ENCODE results near the gene CACNA1C.
"Not testable (repeated sequence)": the region's sequence is repeated elsewhere in the genome, so short reads cannot be mapped to it uniquely, and the experiment has no call there.

Gene CACNA1C

DNA sequence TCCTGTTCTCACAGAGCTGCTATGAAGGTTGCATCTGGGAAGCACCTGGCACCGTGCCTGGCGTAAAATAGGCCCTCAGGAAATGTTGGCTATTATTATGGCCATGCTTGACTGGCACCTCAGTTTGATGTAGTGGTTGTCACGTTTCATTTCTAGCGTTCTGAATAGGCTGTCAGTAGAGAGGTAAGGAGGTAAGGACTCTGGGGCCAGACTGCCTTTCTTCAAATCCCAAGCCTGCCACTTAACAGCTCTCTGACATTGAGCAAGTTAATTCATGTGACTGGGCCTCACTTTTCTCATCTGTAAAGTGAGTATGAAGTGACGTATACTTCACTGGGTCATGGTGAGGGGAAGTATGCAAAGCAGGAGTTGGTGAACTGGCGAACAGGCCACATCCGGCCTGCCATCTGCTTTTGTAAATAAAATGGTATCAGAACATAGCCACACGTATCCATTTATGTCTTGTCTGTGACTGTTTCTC lies 196.2 kb downstream of the CACNA1C start:
- DNase-seq (ENCODE audit: low spot score) = peak; percentile 24
- FAIRE-seq = no peak

DNA sequence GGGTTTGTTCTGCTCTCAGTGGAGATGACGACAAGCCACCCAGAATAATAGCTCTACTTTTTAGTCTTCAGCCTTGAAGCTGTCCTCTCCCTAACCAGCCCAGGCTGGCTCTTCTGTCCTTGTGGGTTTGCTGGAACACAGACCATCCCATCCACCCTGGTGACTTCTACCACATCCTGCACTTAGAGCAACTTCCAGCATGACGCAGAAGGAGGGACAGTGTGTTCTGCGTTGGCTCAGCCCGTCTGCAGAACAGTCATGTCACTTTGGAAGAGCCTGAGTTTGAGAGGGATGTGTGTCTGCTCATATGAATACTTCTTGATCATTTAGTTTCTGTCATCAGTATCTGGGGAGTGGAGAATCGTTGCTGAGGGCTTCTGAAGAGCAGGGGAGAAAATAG lies 198.0 kb downstream of the CACNA1C start:
- FAIRE-seq (no peak), DNase-seq (ENCODE audit: low spot score) (no peak)

DNA sequence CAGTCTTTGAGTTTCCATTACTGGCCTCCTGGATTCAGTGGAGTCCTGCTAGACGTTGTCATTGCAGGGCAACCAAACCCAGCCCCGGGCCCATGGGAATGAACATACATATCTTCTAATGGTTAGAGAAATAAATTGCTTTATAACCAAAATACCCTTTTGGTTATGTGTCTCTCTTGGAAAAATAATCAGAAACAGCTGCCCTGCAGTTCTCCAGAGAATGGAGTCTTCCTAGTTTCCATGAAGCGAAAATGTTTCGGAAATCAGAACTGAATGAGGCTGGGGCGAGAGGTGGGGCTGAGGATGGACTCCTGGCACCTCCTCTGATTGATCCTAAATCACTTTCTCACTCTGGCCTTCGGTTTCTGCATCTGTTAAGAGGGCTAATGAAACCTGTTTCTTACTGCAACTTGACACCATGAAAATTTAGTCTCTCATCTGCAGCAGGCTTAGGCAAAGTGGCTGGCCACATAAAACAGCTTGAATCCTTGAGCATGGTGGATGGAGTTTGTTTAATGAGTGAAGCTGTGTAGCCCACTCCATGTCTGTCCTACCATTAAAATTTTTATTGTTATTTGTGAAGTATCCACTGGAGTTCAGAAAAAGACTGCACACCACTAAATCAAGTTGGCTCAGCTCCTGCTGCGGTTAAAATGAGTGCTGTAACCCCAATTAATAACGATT lies 198.9 kb downstream of the CACNA1C start:
- FAIRE-seq (no peak), DNase-seq (ENCODE audit: low spot score) (no peak)

DNA sequence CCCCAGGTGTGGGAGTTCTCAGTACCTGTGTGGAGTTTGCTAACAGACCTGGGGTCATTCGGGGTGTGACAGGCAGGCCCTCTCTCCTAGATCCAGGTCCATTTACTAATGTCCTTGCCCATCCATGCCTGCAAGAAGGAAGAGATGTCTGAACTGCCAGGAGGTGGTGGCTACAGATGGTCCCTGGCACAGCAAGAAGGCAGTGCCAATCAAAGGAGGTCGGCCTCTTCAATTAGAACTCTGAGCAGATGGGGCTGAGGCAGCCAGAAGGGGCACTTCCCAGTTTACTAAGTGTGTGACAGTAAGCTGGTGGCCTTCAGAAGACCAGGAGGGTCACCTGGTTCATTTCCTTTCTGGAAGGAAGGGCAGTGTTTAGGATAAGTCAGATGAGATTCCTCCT lies 202.5 kb downstream of the CACNA1C start:
- DNase-seq (ENCODE audit: low spot score) = no peak
- FAIRE-seq = no peak

DNA sequence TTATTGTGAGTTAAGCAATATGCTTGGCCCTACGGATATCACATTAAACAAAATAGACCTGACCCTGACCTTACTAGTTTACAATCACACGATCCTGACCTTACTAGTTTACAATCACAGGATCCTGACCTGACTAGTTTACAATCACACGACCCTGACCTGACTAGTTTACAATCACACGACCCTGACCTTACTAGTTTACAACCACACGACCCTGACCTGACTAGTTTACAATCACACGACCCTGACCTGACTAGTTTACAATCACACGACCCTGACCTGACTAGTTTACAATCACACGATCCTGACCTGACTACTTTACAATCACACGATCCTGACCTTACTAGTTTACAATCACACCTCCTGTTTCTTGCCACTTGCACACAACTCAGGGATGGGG lies 202.9 kb downstream of the CACNA1C start:
- peak; percentile 81 for FAIRE-seq
- not testable (repeated sequence) for DNase-seq (ENCODE audit: low spot score)

DNA sequence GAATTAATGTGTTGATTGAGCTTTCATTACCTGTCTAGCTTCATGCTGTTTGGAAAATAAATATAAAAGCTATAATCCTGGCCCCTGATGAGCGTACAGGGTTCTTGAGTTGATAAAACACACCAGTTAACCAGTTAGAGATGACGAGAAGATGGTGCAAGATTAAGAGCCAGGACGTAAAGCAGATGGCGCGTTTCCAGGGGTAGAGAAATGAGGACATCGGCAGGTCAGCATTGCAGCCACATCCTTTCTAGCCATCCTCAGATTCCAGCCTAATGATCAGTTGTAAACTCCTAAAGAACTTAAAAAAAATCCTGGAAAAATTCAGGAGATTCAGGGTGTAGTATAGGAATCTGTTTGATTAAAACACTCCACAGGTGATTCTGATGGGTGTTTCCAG lies 203.7 kb downstream of the CACNA1C start:
- DNase-seq (ENCODE audit: low spot score) (peak; percentile 25), FAIRE-seq (no peak)

DNA sequence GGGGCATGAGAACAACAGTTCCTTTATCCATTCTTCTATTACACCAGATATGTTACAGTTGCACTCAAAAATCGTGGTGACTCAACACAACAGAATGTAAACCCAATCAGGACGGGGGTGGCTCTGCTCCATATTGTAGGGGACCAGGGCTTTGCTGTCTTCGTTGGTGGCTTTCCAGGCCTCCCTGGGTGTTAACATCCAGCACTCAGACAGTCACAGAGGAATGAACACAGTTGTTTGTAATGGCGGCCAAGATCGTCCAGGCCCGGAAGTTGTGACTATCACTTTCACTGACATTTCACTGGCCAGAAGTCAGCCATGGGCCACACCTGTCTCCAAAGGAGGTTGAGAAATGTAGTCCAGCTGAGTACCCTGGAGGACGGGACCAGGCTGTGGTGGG lies 204.1 kb downstream of the CACNA1C start:
- DNase-seq (ENCODE audit: low spot score) = peak; percentile 38
- no peak for FAIRE-seq

DNA sequence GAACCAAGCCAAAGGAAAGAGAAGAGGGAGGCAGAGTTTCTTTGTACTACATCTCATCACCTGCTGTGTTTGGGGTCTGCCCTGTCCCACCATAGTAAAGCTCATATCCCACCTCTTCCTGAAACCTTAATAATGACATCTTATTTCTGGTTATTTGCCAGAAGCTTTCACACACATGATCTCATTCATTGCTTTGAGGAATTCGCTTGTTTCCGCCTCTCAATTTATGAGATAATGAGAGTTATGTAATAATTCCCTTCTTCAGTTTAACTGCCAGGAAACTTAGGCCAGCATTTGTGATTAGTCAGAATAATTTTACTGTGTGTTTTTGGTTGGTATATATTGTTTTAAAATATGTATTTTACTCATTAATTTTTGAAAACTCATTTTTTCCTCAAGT lies 205.2 kb downstream of the CACNA1C start:
- DNase-seq (ENCODE audit: low spot score) (no peak), FAIRE-seq (no peak)

DNA sequence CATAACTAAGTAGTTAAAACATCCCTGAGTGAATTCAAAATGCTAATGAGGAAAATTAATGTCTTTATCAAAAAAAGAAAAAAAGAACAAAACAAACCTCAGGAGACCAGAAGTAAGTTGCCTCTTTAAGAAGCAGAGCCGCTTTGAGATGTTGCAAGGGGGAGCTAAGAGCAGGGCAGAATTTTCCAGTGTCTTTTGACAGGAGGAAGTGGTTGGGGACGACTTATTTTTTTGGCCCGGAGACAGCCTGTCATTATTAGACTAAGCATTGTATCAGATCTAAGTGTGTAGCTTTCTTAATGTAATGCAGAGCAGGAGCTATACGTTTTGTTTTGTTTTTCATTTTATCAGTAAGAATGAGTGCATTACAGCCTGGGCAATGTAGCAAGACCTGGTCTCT lies 206.6 kb downstream of the CACNA1C start:
- FAIRE-seq (no peak), DNase-seq (ENCODE audit: low spot score) (no peak)

DNA sequence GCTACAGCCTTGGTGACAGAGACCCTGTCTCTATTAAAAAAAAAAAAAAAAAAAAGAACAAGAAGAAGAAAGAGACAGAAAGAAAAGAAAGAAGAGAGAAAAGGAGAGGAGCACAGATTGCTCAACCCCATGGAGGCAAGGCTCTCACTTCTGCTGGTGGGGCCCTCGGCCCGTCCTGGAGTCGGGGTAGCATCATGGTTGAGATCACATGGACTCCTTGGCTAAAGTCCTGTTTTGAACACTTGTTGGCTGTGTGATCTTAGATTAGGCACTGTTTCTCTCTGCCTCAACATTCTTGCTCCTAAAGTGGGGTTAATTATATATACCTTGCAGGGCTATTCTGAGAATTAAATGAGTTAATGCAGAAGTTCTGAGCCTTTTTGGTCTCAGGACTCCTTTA lies 207.7 kb downstream of the CACNA1C start:
- FAIRE-seq = no peak
- no peak for DNase-seq (ENCODE audit: low spot score)

DNA sequence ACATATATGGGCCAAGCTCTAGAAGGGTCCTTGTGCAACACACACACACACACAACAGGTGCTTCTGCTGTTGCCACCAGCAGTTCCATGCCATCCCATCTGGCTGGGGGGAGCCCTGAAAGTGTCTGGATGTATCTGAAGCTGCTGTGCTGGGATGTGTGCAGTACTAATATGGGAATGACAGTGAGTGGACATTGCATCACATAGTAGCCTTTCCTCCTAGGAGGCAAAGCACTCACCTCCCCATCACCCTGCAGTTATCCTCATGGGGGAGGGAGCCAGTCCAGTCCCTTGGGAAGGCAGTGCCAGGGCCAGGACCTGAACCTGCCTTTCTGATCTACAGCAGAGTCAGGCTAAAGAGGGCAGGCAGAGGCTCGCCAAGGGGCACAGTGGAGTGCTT lies 208.9 kb downstream of the CACNA1C start:
- no peak for DNase-seq (ENCODE audit: low spot score)
- no peak for FAIRE-seq

DNA sequence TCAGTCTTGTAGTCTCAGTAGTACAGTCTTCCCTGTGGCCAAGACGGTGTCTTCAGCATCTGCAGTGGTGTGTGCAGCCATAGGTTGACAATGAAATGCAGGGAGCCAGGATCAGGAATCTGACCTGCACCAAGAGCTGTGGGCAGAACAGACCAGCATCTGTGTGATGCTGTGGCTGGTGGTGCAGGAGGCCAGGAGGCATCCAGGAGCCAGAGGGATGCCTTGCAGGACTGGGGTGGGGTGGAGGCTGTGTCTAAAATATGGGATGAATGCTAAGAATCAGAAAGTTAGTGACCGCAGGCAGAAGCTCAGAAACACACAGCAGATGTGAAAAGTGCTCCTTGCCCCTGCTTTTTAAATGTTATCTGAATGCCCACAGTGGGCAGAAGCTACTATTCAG lies 209.7 kb downstream of the CACNA1C start:
- DNase-seq (ENCODE audit: low spot score) (no peak), FAIRE-seq (no peak)

DNA sequence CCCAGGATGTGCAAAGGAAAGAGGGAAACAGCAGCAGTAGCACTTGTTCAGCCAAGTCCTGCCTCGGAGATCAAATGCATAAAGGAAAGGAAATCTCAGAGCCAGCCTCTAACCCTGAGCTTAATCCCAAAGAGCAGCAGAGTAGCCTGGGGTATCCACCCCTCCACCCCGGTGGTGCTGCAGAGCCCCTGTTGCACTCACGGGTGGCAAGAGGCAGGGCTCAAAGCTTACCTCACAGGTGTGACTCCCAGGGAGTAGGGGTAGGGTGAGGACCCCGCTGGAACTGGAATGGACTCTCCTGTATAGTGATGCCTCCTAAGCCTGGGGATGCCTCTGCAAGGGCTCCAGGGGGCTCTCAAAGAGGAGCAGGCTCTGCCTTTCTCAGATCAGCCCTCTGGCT lies 211.1 kb downstream of the CACNA1C start:
- FAIRE-seq (no peak), DNase-seq (ENCODE audit: low spot score) (no peak)

DNA sequence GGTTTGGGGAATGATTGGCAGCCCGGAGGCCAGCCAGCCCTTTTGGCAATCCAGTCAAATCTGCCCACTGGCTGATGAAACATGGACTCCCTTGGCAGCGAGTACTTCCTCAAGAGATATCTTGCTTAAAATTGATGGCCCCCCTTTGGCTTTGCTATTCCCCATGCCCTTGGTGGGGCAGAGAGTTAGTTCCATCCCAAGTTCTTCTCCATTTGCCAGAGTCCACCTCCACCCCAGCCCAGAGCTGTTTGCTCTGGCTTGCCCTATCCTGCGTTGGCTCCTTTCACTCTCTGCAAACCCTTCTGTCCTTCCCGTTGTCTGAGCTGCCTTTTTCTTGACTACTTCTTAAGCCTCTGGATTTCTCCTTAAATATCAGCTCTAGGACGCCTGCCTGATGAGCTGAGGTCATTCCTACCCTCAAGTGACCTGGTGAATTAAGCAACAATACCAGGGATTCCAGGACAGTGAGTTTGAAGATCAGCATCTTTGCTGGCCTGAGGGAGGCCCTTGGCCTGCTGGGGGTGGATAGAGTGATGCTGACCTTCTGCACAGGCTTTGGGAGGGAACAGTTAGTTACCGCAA lies 212.0 kb downstream of the CACNA1C start:
- FAIRE-seq (peak; percentile 61), DNase-seq (ENCODE audit: low spot score) (peak; percentile 88)

DNA sequence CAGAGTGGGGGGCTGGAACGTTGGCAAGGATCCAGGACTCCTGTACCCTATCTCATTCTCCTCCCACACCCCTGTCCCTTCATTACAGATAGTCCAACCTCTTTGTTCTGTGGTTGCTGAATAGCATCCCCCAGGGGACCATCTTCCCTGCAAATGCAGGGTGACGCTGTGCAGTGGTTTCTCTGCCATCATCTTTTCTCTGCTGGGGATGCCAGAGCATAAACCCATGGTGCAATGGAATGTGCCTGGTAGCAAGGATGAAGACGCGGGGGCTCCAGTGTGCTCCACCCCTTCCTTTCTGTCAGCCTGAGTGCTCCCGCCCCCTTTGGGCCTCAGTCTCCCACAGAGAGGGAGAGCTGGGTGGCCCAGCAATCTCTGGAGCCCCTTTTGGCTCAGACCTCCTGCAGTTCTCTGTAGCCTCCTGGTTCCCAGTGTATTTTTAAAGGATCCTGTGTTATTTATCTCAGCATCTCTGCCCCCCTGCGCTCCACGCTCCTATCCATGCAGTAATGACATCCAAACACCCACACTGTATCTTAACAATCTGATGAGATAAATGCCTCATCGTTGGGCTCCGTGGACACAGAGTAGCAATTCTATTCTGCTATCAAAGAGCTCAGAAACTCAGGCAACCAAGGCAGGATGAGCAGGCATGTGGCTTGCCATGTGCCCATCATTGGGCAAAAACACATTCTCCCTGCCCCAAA lies 212.8 kb downstream of the CACNA1C start:
- FAIRE-seq (no peak), DNase-seq (ENCODE audit: low spot score) (peak; percentile 69)

DNA sequence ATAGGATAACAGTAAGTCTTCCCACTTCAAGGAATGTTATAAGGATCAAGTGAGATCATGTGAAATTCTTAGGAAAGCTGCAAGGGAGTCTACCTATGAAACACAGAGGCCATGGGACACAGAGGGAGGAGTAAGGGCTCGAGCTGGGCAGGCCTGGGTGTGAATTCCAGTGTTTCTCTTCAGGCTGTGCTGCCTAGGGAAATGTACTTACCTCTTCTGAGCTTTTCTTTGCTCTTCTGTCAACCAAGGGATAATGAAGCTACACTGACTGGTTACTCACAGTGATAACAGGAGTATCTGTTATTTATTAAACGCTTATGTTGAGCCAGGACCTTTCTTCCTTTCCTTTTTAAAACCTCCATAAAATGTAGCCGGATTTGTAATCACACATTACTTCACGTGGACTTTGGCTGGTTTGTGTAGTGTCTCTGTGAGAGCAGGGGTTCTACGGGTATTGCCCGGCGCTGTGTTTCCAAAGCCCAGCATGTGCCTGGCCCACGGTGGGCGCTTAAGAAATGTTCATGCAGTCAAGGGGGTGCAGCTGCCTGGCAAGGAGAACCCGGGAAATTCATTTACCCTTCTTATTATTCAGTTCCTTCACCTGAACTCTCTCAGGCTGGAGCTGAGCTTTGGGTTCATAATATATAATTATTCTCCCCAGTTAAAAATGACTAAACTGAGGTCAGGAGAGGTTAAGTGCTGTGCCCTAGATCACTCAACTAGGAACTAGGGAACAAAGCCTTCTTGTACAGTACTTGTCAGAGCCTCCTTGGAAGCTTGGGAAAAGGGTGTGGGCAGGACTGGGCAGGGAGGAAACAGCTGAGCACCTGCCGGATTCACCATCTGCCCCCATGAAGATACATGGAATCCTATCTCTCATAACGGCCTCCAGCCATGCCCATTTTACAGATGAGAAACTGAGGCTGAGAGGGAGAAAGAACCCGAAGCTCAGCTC lies 214.2 kb downstream of the CACNA1C start:
- peak; percentile 79 for FAIRE-seq
- peak; percentile 63 for DNase-seq (ENCODE audit: low spot score)

DNA sequence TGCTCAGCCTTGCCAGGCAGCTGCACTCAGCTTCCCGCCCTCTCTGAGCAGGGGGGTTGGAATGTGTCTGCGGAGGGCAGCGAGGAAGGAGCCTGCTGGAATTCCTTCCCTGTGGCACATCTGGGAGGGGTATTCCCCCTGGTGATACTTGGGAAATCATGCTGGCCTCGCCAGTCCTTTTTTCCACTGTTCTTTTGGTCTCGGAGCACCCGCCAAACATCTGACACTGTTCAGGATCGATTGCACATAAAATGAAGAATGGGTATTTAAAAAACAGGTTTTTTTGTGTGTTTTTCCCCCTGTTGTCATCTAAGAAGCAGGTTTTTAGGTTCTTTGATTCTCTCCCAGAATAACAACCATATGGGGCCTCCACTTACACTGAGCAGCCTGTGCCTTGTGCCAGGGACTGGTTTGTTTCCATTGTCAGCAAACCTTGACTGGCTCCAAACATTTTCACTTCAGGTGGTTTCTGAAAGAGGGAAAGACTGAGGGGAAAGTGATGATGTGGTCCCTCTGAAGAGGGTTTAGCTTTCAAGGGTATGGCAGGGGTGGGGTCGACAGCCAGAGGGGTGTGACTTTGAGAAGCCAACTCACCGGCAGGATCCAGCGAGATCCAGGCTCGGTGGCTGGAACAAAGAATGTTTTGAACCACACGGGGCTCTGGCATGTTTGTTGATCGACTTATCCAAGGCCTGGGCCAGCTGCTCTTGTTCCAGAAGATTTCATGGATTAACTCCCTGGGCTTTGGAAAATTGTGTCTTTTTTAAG lies 215.1 kb downstream of the CACNA1C start:
- DNase-seq (ENCODE audit: low spot score) (peak; percentile 68), FAIRE-seq (peak; percentile 21)

DNA sequence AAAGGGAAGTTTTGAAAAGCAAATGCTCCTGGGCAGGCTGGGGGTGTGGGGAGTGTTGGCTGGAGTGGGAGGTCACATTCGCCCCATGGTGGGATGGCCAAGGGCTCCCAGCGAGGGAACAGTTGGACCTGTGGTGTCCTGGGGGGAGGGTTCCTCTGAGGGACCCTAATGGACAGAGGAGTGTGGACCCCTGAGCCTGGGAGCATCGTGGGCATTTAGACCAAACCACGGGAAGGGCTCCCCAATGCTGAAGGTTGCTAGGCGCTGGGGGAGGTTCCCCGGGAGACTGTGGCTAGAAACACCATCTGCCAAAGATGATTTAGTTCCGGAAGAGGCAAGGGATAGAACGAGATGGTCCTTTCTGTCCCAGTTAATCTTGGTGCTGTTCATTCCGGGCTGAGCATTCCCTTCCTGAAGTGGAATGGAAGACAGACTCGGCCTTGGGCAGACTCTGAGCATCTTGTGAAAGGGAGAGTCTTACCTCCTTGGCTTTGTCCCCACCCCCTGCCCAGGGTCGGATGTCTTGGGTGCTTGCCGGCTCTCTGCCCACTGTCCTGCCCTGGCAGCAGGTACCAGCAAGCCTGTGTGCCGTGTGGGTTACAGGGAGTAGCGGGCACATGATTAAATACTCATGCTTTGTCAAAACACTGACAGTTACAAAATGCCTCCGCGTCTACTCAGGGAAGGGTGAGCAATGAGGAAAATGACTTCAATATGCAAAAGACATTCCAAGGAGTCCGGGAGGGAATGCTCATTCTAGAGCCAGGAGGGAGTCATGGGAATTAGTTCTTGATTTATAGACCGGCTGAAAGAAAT lies 215.9 kb downstream of the CACNA1C start:
- FAIRE-seq = peak; percentile 77

DNA sequence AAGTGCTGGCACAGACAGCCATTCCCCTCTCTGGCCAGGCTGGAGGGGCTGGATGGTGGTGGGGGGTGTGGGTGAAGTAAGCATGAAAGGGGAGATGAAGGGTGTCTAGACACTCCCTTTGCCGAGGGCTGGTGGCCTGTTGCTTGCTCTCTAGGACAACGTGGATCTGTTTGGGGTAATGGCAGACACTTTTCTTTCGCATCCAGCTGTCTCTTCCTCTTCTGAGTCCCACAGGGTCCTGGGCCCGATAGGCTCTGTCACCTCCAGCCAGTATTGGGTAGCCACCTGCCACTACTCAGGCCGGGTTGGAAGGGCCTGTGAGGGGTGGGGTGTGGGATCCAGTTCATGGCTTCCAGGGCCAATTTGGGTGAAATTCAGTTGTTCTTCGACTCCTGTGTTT lies 218.1 kb downstream of the CACNA1C start:
- no peak for DNase-seq (ENCODE audit: low spot score)
- FAIRE-seq = no peak

More for the DNA sequence above, 215.9 kb downstream of the CACNA1C start:
- peak; percentile 92 for DNase-seq (ENCODE audit: low spot score)

DNA sequence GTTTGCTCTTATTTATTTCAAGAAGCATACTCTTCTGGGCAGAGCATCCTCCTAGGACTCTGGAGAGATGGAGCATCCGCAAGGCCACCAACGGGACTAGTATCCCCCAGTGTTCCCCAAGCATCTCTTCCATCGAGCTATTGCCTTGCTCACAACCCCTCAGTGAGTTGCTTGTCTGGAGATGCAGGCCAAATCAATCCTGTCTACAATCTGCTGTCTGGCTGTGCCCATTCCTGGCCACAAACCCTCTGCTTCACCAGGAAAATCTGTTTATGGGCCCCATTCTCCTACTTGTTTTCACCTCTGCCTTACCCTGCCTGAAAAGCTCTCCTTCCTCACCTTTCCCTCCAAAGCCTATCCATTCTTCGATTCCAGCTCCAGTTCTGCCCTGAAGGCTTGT lies 219.2 kb downstream of the CACNA1C start:
- no peak for DNase-seq (ENCODE audit: low spot score)
- no peak for FAIRE-seq
